B cell (primary cell): ENCODE results near the gene HIPK4. TPM values are rescaled to one million over a fixed set of nuclear protein-coding genes. Genes with fewer than 3 reads are reported as not detected.

Source experiments
- ATAC-seq: fragments of 200-7000 bp; cut with Tn5 transposase; one replicate; pipeline ENCODE4 v1.10.0; 2021; ENCODE audit warnings: low read depth, mild to moderate bottlenecking, moderate number of reproducible peaks, moderate library complexity
- CTCF ChIA-PET: fragments of 350-600 bp; sonication (Branson Sonifier 250); formaldehyde crosslinking; loops from one replicate; lab custom pipeline; 2021; ENCODE audit warnings: antibody characterized with exemption, inconsistent platforms; lab: Charles Lee
- POLR2A ChIA-PET: fragments of 350-600 bp; sonication (Branson Sonifier 250); formaldehyde crosslinking; loops from one replicate; lab custom pipeline; 2021; ENCODE audit warnings: antibody characterized with exemption; lab: Charles Lee
- DNase-seq: peaks from one replicate; pipeline ENCODE4 v3.0.0; 2013
- H2AFZ ChIP-seq: 2 replicates; pipeline ENCODE4 v1.6.1; 2012; ENCODE audit warnings: mild to moderate bottlenecking, low read depth, low read length; ENCODE audit not compliant: insufficient read depth, poor library complexity, severe bottlenecking
- H3K27ac ChIP-seq, 2 donors: 1 replicate in 1 of 2; 2 replicates in 1 of 2; pipeline ENCODE4 v1.5.1; 2012 to 2013; ENCODE audit warnings: low read length in 2 of 2, mild to moderate bottlenecking in 2 of 2, moderate library complexity in 1 of 2
- H3K27me3 ChIP-seq, 4 experiments: fragments of 200-600 bp in 1 of 4; sonication (generic) in 1 of 4; replicated peaks in 1 of 4; 1 replicate in 2 of 4; 2 replicates in 2 of 4; pipeline versions ENCODE4 v1.6.1 to v1.7.0; 2013 to 2016; ENCODE audit warnings: low read length in 3 of 4, mild to moderate bottlenecking in 2 of 4, mixed read lengths in 1 of 4, moderate library complexity in 1 of 4; ENCODE audit not compliant: insufficient read depth in 4 of 4, control insufficient read depth in 3 of 4; ENCODE audit errors: control extremely low read depth in 1 of 4
- H3K36me3 ChIP-seq, 2 experiments: replicated peaks in 1 of 2; 1 replicate in 1 of 2; 2 replicates in 1 of 2; pipeline versions ENCODE4 v1.6.1 to v1.7.1; 2013; ENCODE audit warnings: low read length in 1 of 2; ENCODE audit not compliant: insufficient read depth in 2 of 2, control insufficient read depth in 1 of 2; ENCODE audit errors: control extremely low read depth in 1 of 2, extremely low read depth in 1 of 2
- H3K4me1 ChIP-seq, 2 donors: fragments of 200-600 bp in 1 of 2; sonication (generic) in 1 of 2; 1 replicate in 1 of 2; 2 replicates in 1 of 2; pipeline versions ENCODE4 v1.5.1 to v1.6.1; 2013 to 2017; ENCODE audit warnings: low read length in 2 of 2; ENCODE audit not compliant: control insufficient read depth in 2 of 2, insufficient read depth in 2 of 2
- H3K4me2 ChIP-seq: replicated peaks from 2 replicates; pipeline ENCODE3; 2012; ENCODE audit warnings: mild to moderate bottlenecking, low read depth, low read length; ENCODE audit not compliant: poor library complexity, severe bottlenecking
- H3K4me3 ChIP-seq, 5 experiments: fragments of 200-600 bp in 1 of 5; sonication (generic) in 1 of 5; 1 replicate in 3 of 5; 2 replicates in 2 of 5; pipeline versions ENCODE4 v1.5.1 to v1.7.0; 2011 to 2016; ENCODE audit warnings: low read length in 4 of 5, mild to moderate bottlenecking in 4 of 5, low read depth in 2 of 5, control low read depth in 1 of 5, moderate library complexity in 1 of 5; ENCODE audit not compliant: insufficient read depth in 1 of 5; ENCODE audit errors: control extremely low read depth in 1 of 5, extremely low read depth in 1 of 5
- H3K79me2 ChIP-seq: fragments of 200-600 bp; sonication (generic); one replicate; pipeline ENCODE4 v1.6.0; 2016; ENCODE audit warnings: low read length; ENCODE audit not compliant: control insufficient read depth, insufficient read depth
- H3K9ac ChIP-seq: fragments of 200-600 bp; sonication (generic); 2 replicates; pipeline ENCODE4 v1.6.1; 2017; ENCODE audit warnings: mild to moderate bottlenecking, low read length, moderate library complexity
- H3K9me3 ChIP-seq, 3 donors: one replicate each; pipeline versions ENCODE4 v1.6.1 to v1.7.1; 2013; ENCODE audit warnings: low read length in 2 of 3; ENCODE audit not compliant: control insufficient read depth in 2 of 3, insufficient read depth in 1 of 3; ENCODE audit errors: control extremely low read depth in 1 of 3
- H4K20me1 ChIP-seq: 2 replicates; pipeline ENCODE4 v1.6.0; 2012; ENCODE audit warnings: mild to moderate bottlenecking, low read length; ENCODE audit not compliant: insufficient read depth, control insufficient read depth, poor library complexity, severe bottlenecking
- H3K27ac Mint-ChIP-seq: one replicate; pipeline ENCODE4 v1.8.0; 2021; ENCODE audit warnings: mixed read lengths
- H3K27me3 Mint-ChIP-seq: one replicate; pipeline ENCODE4 v1.8.0; 2021; ENCODE audit warnings: mixed read lengths
- H3K4me1 Mint-ChIP-seq: one replicate; pipeline ENCODE4 v1.8.0; 2021; ENCODE audit warnings: mixed read lengths
- H3K4me3 Mint-ChIP-seq: one replicate; pipeline ENCODE4 v1.8.0; 2021; ENCODE audit warnings: mixed read lengths
- H3K9me3 Mint-ChIP-seq: one replicate; pipeline ENCODE4 v1.8.0; 2022; ENCODE audit warnings: mixed read lengths; ENCODE audit not compliant: insufficient read depth
- CTCF ChIP-seq: fragments of 200-600 bp; IDR thresholded peaks from one replicate; pipeline ENCODE4 v1.8.0; 2022; ENCODE audit warnings: antibody characterized with exemption, mild to moderate bottlenecking
- EZH2 ChIP-seq: IDR thresholded peaks from 2 replicates; pipeline ENCODE4 v1.6.1; 2012; ENCODE audit warnings: borderline replicate concordance, low read depth, mild to moderate bottlenecking, moderate library complexity, low read length; ENCODE audit not compliant: insufficient read depth, poor library complexity, severe bottlenecking
- WGBS: methylation state at CpG from one replicate; pipeline ENCODE4 v1.1.5; 2013; ENCODE audit warnings: missing lambda C conversion rate; ENCODE audit not compliant: insufficient coverage; 5-methylcytosine and 5-hydroxymethylcytosine counted together
- intact Hi-C: fragments of 100-400 bp; cut with micrococcal nuclease; formaldehyde crosslinking; loops from one replicate; pipeline ENCODE4 v1.10.0; 2022
- polyA plus RNA-seq: library from polyadenylated mRNA; depleted of rRNA; stranded (reverse); fragments of >200 nt; gene quantifications from 2 replicates; pipeline ENCODE4 v1.2.3, GENCODE V29; 2012
- total RNA-seq, 2 donors: library from RNA; stranded (reverse); fragments of 120-200 nt in 1 of 2; gene quantifications; 1 replicate in 1 of 2; 2 replicates in 1 of 2; pipeline versions ENCODE4 v1.2.3 to v1.2.4, GENCODE V29; 2013 to 2022

HIPK4 gene
- total and polyA plus RNA-seq, 2 donors (not counting 1 experiment from before 2014, with no cell fraction given) = 0.04 to 0.20 TPM

GRCh38 chr19:40414542-40415535 lies 24.9 kb upstream of the HIPK4 start:
- TF ChIP-seq CTCF (no peak), EZH2 (no peak)
- Histone ChIP-seq H3K9ac (no peak overlapping the region), H3K4me2 (no peak overlapping the region), H3K4me1 (peaks cover 12 to 28% of the 10 kb centered on the region in 2 donors), H4K20me1 (no peaks in the 10 kb centered on the region), H3K27me3 (peaks cover 0 to 2% (median 0%) of the 10 kb centered on the region in 4 experiments), H3K4me3 (no peak overlapping the region), H3K9me3 (no peaks in the 10 kb centered on the region), H3K27ac (no peak overlapping the region), H3K79me2 (no peaks in the 10 kb centered on the region), H2AFZ (no peak overlapping the region), H3K36me3 (no peaks in the 10 kb centered on the region)
- WGBS = 95% methylated on average over 18 of the region's 21 CpGs
- POLR2A ChIA-PET = interaction anchor here (0.6 kb wide), 1 partner anchor 21 kb away, joined by 7 read pairs; no protein-coding TSS in a partner anchor
- Mint-ChIP-seq H3K27ac (no peak overlapping the region), H3K4me3 (no peak overlapping the region), H3K9me3 (no peaks in the 10 kb centered on the region), H3K27me3 (no peaks in the 10 kb centered on the region), H3K4me1 (peaks cover 21% of the 10 kb centered on the region)
- no peak for ATAC-seq
- CTCF ChIA-PET = interaction anchor here (0.9 kb wide), 1 partner anchor 243 kb away, joined by 4 read pairs; no protein-coding TSS in a partner anchor
- intact Hi-C loops = no loop called here
- DNase-seq = no peak
